HFFc6 (cell line): ENCODE data around the gene RELN. TPM values are rescaled to one million over a fixed set of nuclear protein-coding genes. Genes with fewer than 3 reads are reported as not detected.

Source experiments
- DNase-seq: peaks from one replicate; pipeline ENCODE4 v3.0.0-alpha.2; 2018
- H3K27ac Mint-ChIP-seq: 2 replicates; pipeline ENCODE4 v1.8.0; 2020; ENCODE audit warnings: mild to moderate bottlenecking, mixed read lengths
- H3K27me3 Mint-ChIP-seq: 2 replicates; pipeline ENCODE4 v1.8.0; 2021; ENCODE audit warnings: mild to moderate bottlenecking, moderate library complexity, mixed read lengths; ENCODE audit not compliant: insufficient read depth
- H3K36me3 Mint-ChIP-seq: 2 replicates; pipeline ENCODE4 v1.8.0; 2021; ENCODE audit warnings: low read depth, mixed read lengths
- H3K4me1 Mint-ChIP-seq: 2 replicates; pipeline ENCODE4 v1.8.0; 2020; ENCODE audit warnings: low read depth, mixed read lengths
- H3K4me3 Mint-ChIP-seq: 2 replicates; pipeline ENCODE4 v1.8.0; 2020; ENCODE audit warnings: mild to moderate bottlenecking, moderate library complexity, mixed read lengths
- H3K9me3 Mint-ChIP-seq: 2 replicates; pipeline ENCODE4 v1.8.0; 2020; ENCODE audit warnings: mild to moderate bottlenecking, mixed read lengths
- CTCF ChIP-seq: fragments of 200-600 bp; sonication (generic); IDR thresholded peaks from 2 replicates; pipeline ENCODE4 v1.5.0; 2021; ENCODE audit warnings: antibody characterized with exemption, mild to moderate bottlenecking
- total RNA-seq, 6 experiments: library from RNA; stranded (reverse); fragmentation: NEBNext Ultra II Directional; extraction: Animal tissue kit (Norgen Biotek cat#: 25700); gene quantifications; 2 replicates in 1 of 6; 3 replicates in 5 of 6; pipeline ENCODE4 v1.2.3, GENCODE V29; 2021

Gene RELN
- total RNA-seq, 6 experiments from 2014 or later, result 0.02 to 0.24 (median 0.03) TPM

- no peaks in the 10 kb centered on the region for H3K4me1 Mint-ChIP-seq
- peaks cover 2% of the 10 kb centered on the region; the same call in 1 of the 2 replicates for H3K27me3 Mint-ChIP-seq
- DNase-seq, result no peak
- H3K27ac Mint-ChIP-seq, result no peak overlapping the region
- H3K36me3 Mint-ChIP-seq, result no peaks in the 10 kb centered on the region
- H3K9me3 Mint-ChIP-seq, result no peaks in the 10 kb centered on the region
- no peak for TF ChIP-seq CTCF
- H3K4me3 Mint-ChIP-seq, result no peak overlapping the region
These were observed 22.1 kb downstream of the RELN start for GRCh38 chr7:103967401-103967800.

- no peak for TF ChIP-seq CTCF
- Mint-ChIP-seq H3K4me3 (no peak overlapping the region), H3K9me3 (no peaks in the 10 kb centered on the region), H3K36me3 (no peaks in the 10 kb centered on the region), H3K4me1 (no peaks in the 10 kb centered on the region), H3K27me3 (peaks cover 2% of the 10 kb centered on the region; the same call in 1 of the 2 replicates), H3K27ac (no peak overlapping the region)
- no peak for DNase-seq
These were observed 22.7 kb downstream of the RELN start for GRCh38 chr7:103966593-103967277.

- Mint-ChIP-seq H3K4me1 (no peaks in the 10 kb centered on the region), H3K4me3 (no peak overlapping the region), H3K9me3 (no peaks in the 10 kb centered on the region), H3K27me3 (peaks cover 2% of the 10 kb centered on the region; the same call in 1 of the 2 replicates), H3K27ac (no peak overlapping the region), H3K36me3 (no peaks in the 10 kb centered on the region)
- DNase-seq, result no peak
- TF ChIP-seq CTCF, result no peak
These were observed 25.2 kb downstream of the RELN start for GRCh38 chr7:103964269-103964668.

GRCh38 chr7:103962070-103962469 lies 27.4 kb downstream of the RELN start:
- DNase-seq, result no peak
- Mint-ChIP-seq H3K4me3 (no peak overlapping the region), H3K27me3 (peaks cover 2% of the 10 kb centered on the region; the same call in 1 of the 2 replicates), H3K36me3 (no peaks in the 10 kb centered on the region), H3K4me1 (no peaks in the 10 kb centered on the region), H3K27ac (no peak overlapping the region), H3K9me3 (no peaks in the 10 kb centered on the region)
- TF ChIP-seq CTCF, result no peak

- Mint-ChIP-seq H3K4me3 (no peak overlapping the region), H3K27me3 (no peaks in the 10 kb centered on the region; the same call in 1 of the 2 replicates), H3K9me3 (no peaks in the 10 kb centered on the region), H3K27ac (no peak overlapping the region), H3K4me1 (no peaks in the 10 kb centered on the region), H3K36me3 (no peaks in the 10 kb centered on the region)
- TF ChIP-seq CTCF, result no peak
- no peak for DNase-seq
These were observed 31.1 kb downstream of the RELN start for GRCh38 chr7:103958284-103958818.
